DMS153 treated with DMSO at 0.1 percent for 48 hours (cell line): ENCODE data around the gene ZMYND12.
"Not testable (repeated sequence)": the region's sequence is repeated elsewhere in the genome, so short reads cannot be mapped to it uniquely, and the experiment has no call there.

ENCODE experiments used
- DNase-seq: peaks from one replicate; lab custom pipeline; 2025; ENCODE audit not compliant: unreplicated experiment; lab: John Stamatoyannopoulos, UW

Gene ZMYND12, protein sequence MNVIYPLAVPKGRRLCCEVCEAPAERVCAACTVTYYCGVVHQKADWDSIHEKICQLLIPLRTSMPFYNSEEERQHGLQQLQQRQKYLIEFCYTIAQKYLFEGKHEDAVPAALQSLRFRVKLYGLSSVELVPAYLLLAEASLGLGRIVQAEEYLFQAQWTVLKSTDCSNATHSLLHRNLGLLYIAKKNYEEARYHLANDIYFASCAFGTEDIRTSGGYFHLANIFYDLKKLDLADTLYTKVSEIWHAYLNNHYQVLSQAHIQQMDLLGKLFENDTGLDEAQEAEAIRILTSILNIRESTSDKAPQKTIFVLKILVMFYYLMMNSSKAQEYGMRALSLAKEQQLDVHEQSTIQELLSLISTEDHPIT

DNA sequence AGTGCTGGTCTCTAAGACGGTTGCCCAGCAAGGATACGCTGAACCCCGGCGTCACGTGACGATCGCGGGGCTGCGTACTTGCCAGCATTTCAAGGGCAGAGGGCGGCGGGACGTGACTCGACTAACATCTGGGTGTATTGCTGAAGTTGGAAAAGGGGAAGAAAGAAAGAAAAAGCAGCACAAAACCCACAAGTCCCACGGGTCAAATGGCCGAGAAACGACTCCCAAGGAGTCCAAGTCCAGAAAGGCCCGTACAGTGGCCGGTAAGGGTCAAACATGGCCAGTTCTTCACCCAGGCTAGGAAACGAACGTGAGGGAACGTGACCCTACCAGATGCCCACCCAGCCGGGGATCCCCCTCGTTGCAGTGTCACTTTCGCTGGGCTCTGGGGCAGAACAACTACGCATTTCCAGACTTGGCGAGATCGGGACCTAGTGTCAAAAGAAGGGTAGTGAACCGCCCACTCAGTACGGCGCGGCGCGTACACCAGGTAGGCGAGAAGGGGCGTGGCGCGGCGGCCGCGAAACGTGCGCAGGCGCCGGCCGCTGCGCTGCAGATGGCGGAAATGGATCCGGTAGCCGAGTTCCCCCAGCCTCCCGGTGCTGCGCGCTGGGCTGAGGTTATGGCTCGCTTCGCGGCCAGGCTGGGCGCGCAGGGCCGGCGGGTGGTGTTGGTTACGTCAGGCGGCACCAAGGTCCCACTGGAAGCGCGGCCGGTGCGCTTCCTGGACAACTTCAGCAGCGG lies at the start of gene ZMYND12, which contains the start of gene PPCS:
ZMYND12 (minus strand) TSS at position 13 of the 744 bp plus-strand sequence. CDS start 25 bp downstream, outside the sequence.
PPCS (plus strand) TSS at position 534 of the 744 bp plus-strand sequence; CDS start at position 557, 23 bp downstream.
- peak; percentile 78 for DNase-seq

DNA sequence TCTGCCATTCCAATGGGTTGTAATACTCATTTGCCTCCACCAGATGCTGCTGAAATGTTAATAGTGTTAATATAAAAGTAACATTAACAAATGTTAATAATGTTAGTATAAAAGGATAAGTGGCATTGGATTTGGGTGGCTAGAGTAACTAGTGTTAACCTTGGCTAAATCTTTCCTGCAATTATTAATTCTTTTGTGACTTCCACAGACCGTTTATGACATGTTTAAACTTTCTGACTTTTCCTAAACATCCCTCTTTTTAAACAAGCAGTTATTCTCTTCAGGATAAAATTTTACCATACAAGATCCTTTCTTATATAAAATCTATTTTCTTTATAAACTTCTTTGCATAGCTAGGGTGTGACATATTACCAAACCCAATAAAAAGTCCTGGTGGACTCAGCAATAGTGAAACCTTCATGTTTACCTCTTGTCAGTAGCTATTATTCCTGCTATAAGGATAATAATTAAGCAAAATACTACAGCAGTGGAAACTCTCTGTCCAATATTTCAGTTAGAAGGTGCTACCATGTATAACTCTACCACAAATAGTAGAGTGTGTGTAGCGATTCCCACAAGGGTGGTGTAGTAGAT lies 48.8 kb upstream of the ZMYND12 start:
- DNase-seq = no peak

DNA sequence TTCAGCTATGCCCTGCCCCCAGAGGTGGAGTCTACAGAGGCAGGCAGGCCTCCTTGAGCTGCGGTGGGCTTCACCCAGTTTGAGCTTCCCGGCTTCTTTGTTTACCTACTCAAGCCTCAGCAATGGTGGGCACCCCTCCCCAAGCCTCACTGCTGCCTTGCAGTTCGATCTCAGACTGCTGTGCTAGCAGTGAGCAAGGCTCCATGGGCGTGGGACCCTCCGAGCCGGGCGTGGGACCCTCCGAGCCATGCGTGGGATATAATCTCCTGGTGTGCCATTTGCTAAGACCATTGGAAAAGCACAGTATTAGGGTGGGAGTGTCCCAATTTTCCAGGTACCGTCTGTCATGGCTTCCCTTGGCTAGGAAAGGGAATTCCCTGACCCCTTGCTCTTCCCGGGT lies 46.2 kb upstream of the ZMYND12 start:
- not testable (repeated sequence) for DNase-seq

DNA sequence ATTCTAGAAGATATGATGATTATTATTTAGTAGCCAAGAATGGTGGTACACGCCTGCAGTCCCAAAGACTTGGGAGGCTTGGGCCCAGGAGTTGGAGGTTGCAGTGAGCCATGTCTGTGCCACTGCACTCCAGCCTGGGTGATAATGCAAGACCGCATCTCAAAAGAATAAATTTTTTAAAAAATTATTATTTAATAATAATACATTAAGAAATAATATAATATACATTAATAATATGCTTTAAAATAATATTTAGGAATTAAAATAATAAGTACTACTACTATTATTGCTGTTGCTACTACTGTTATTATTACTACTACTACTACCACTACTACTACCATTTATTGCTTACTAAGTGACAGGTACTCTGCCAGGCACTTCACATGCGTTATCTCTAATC lies 34.4 kb upstream of the ZMYND12 start:
- DNase-seq = no peak

DNA sequence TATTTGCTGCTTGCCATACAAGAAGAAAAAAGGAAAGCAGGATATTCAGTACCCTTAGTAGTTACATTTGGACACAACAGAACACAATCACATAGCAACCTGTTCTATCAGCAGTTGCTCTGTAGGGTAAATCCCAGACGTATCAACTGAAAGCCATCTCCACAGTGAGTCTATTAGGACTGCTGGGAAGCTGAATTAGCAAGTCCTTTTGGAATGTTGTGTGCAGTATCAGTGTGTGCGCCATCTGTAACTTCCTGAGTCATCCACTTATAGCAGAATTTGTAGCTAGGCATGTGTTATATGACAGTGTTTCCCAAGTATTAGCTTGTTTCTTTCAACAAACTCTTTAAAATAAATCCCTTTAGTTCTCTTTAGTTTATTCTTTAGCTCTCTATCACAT lies 28.6 kb upstream of the ZMYND12 start:
- no peak for DNase-seq

DNA sequence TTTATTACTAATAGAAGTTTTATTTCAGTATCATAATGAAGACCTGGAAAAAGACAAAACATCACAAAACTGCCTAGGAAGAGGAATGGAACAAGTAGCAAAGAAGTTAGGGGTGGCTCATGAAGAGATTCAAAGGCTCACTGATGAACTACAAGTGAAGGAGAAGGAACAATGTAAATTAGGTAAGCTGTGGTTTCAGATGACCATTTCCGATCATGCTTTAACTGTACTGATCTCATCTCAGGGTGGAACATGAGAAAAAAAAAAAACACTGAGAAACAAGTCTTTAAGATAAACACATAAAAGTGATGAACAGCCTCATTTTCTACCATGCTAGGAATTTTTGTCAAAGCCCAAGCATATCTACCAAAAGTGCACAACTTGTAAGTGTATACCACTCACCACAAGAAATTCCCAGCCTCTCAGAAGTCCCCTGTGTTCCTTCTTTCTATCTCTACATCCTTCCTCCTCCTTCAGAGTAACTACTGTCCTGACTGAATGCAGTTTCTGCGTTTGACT lies 26.9 kb upstream of the ZMYND12 start:
- no peak for DNase-seq

DNA sequence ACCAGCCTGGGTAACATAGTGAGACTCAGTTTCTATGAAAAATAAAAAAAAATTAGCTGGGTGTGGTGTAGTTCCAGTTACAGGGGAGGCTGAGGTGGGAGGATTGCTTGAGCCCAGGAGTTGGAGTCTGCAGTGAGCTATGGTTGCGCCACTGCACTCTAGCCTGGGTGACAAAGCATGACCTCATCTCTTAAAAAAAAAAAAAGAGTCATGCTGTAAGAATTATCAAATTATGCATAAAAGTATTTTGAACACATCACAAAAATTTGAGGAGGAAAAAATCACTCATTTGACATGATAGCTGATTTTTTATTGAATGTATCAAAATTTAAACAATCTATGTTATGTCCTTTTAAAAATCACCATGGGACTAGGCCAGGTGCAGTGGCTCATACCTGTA lies 25.1 kb upstream of the ZMYND12 start:
- no peak for DNase-seq

DNA sequence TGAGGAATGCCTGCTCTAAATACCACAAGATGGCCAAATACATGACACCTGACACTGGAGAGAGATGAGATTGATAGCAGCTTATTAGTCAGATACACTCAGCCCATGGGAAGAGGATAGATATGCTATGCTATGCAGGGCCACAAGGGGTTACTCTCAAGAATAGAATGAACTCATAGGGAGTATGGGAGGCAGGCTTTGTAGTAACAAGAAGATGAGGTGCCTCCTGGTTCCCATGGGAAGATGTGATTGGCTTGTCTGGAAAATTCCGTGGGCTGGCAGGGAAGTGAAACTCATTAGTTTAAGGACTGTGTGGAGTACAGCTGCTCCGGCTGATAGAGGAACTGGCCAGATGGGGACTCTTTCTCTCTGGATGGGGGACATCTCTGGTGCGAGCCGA lies 23.8 kb upstream of the ZMYND12 start:
- no peak for DNase-seq

DNA sequence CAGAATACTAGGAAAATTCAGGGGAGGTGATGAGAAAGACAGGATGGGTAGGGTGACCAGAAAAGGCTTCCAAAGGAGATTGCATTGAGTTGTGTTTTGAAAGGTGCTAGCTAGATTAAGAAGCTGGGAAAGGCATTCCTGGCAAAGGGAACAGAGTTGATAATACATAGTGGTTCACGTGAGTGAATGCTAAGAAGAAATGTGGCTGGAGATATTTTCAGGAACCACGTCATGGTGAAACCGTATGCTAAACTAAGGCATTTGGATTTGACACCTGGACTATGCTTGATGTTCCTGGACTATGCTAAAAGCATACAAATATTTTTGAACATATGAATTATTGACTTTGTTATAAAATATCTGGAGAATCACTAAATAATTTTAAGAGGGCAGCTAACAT lies 22.0 kb upstream of the ZMYND12 start:
- no peak for DNase-seq

DNA sequence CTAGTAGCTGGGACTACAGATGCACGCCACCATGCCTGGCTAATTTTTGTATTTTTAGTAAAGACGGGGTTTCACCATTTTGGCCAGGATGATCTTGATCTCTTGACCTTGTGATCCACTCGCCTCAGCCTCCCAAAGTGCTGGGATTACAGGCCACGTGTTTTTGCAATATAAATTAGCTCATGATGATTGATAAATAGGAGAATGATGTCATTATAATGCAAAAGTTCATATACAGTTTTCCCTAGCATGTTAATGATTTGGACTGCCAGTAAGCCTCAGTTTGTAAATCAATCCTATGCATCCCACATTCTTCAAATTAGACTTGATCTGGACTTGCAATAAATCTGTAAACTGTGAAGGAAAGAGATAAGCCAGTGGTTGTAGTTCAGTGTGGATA lies 21.5 kb upstream of the ZMYND12 start:
- not testable (repeated sequence) for DNase-seq

DNA sequence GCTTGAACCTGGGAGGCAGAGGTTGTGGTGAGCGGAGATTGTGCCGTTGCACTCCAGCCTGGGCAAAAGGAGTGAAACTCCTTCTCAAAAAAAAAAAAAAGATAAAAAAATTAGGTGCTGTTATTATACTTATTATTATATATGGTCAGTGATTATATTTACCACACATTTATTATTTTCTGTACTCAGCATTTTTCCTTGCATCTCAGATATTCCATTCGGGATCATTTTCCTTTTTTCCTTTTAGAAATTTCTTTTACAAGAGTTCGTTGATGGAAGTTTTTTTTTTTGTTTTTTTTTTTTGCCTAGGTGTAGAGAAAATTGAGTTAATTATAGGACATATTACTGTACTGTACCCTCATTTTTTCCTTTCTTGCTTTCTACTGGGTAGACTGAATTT lies 20.8 kb upstream of the ZMYND12 start:
- no peak for DNase-seq

DNA sequence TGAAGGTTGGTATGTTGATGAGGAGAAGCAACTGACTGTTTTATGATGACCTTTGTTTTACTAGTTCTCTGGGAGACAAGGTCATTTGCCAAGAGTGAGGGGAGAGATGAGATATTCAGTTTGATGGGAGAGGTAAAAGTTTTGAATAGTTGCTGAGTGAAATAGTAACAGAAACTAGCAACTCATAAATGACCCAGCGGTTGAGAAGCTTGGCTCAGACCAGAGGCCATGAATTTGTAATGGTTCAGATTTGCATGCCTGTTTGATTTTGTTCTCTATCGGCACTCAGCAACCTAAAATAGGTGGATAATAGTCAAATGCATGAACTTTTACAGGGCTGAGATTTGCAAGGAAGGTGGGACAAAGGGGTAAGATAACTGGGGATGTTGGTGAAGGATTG lies 13.9 kb upstream of the ZMYND12 start:
- no peak for DNase-seq

DNA sequence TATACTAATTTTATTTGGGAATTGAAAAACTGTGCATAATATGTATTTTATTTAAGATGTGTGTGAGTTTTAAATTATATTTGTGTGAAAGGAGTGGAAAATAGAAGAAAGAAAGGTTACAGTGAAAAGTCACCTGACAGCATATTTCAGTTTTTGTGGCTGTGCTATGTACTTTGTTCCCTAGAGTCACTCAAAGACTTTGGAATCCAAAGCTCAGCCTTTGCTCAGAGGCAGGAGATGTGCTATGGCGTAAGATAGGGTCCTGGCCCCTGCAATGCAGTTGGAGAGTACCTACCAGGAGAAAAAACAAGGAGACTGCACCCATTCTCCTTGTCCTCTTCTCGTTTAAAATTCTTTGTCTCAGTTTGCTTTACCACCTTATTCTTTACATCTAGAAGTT lies 10.2 kb upstream of the ZMYND12 start:
- DNase-seq = no peak

DNA sequence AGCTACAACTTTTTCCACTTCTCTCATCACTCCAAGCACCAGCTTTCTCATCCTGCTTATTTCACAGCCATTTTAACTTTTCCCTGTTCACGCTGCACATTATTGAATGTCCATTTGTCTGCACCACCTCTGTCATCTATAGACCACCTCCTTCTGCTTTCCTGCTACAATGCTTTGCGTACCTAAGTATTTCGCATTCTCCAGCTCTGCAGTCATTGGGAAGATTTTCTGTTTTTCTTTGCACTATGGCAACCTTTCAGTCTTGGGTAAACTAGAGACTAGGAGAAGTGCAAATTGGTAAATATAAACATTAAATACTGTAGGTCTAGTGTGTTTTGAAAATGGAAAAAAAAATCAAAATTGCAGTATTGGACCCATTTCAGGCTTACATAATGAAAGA lies 8.1 kb upstream of the ZMYND12 start:
- DNase-seq = no peak

DNA sequence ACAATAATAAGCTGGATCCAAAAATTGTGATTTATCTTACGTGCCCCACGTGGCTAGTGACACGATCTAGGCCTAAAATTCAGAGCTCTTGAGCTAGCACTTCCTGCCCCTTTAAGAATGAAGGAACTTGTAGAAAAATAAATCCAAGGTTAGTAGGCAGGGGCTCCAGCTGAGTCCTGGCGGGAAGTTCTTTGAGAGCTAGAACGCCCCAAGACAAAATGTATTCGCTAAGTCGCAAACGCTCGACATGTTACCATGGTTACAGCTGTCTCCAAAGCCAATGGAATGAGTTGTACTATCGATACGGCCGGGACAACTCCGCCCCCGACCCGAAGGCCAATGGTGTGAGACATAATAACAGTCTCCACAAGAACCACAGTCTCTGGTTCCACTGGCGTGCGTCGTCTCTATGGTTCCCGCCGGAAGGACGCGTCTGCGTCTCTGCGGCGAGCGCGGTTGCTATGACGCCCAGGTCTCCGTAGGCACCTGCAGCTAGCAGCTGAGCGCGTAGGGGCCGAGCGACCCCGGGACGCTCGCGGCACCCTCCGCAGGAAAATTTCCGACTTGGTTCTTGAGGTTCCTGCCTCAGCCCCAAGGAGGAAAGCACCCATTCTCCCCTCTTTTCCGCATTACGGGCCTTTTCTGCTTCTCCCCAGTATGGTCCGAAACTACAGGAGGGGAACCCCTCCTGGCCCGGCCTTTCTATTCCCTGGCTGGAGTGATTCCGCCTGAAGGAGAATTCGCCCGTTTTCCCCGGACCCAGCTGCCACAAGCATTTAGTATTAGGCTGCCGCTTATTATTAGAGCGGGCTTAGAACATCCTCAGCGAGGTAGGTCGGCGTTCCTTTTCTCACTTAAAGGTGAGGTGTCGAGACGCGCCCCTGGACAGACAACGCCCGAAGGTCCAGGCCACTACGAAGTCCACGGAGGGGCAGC lies 7.3 kb upstream of the ZMYND12 start, which contains the start of gene CCDC30:
CCDC30 (plus strand) TSS at position 459 of the 936 bp plus-strand sequence. CDS start 17,266 bp downstream, outside the sequence.
- peak; percentile 96 for DNase-seq

DNA sequence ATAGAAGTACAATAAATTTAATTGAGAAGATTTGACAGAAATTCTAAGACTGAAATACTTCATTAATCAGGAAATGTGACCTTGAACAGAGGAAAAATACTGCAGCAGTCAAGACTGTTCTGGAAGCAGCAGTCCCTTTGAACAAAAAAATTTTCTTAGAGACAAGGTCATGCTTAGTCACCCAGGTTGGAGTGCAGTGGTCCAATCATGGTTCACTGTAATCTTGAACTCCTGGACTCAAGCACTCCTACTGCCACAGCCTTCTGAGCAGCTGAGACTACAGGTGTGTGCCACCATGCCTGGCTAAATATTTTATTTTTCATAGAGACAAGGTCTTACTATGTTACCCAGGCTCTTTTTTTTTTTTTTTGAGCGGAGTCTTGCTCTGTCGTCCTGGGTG lies 5.4 kb upstream of the ZMYND12 start:
- DNase-seq = no peak

DNA sequence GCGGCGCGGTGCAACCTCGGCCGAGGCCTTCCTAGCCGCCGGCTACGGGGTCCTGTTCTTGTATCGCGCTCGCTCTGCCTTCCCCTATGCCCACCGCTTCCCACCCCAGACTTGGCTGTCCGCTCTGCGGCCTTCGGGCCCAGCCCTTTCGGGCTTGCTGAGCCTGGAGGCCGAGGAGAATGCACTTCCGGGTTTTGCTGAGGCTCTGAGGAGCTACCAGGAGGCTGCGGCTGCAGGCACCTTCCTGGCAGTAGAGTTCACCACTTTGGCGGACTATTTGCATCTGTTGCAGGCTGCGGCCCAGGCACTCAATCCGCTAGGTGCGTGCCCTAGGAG lies 900 bp upstream of the ZMYND12 start:
- peak; percentile 36 for DNase-seq

DNA sequence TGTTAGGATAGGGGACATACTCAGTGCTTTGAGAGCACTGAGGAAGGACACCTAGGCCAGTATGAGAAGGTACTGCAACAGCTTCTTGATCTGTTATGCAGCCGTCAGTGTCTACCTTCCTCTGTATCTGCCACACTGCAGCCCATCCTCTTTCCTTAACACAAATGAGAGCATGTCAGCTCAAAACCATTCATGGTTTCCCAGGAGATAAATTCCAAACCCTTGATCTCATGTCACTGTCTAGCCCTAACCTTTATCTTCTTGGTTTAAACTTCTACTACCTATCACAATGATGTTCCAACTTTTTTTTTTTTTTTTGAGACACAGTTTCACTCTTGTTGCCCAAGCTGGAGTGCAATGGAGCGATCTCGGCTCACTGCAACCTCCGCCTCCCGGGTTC lies 1.4 kb downstream of the ZMYND12 start:
- DNase-seq = no peak

DNA sequence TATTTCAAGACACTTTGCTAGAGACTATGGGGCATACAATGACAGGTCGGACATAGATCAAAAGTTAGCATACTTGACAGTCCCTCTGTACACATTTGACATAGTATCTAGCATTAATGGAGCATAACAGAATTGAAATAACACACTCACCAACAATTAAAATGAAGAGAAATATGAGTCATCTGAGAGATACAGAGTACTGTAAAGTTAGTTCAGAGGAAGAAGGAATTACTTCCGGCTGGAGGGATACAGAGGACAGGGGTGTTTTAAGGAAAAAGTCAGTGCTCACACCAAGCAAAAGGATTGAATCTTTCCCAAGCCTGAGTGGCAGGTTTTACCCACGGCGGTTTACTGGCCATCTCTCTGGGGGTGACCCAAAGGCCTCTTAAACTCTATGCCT lies 2.4 kb downstream of the ZMYND12 start:
- no peak for DNase-seq

DNA sequence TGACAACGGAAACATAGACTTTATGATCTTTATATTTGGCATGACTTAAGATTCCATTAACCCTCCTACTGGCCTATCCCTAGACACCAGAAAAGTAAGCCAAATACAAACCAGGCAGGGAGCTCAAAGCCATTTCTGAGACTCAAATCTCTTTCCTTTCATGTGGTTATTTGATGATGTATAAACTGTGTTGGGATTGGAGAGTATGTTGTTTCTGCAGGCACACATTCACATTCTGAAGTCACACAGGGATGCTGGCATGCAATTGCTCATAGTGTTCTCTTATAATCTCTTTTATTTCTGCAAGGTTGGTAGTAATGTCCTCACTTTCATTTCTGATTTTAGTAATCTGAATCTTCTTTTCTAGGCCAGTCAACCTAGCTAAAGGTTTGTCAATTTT lies 5.8 kb downstream of the ZMYND12 start:
- DNase-seq = no peak

DNA sequence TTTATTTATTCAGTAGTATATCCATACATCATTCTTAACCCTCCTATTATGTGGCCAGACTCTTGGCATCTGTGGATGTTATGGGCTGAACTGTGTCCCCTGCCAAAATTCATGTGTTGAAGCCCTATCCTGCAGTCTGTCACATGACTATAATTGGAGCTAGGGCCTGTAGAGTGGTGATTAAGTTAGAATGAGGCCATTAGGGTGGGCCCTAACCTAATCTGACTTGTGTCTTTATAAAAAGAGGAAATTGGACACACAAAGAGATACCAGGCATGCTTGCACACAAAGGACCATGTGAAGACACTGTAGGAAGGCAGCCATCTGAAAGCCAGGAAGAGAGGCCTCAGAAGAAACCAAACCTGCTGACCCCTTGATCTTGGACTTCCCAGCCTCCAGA lies 6.6 kb downstream of the ZMYND12 start:
- DNase-seq = no peak
